ENCODE data around the gene FAAP24. TPM values are rescaled to one million over a fixed set of nuclear protein-coding genes. Genes with fewer than 3 reads are reported as not detected.

FAAP24 gene
- total and polyA plus RNA-seq, 2 experiments from 2014 or later = 1.6 to 2.9 TPM

DNA sequence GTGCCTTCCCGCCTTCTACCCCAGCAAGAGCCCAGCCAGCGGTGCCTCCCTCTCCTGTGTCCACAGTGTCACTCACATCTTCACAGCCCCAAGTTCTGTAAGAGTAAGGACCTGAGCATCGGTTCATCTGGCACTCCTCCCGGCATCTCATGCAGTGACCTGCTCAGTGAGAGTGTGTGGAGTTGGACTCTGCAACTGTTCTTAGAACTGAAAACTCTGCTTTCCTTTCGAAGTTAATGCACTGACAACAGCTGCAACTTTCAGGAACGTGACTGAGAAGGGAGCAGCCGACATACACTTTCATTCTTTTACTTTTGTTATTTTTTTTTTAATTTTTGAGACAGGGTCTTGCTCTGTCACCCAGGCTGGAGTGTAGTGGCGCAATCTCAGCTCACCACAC is 41.5 kb upstream of the FAAP24 start (continued):
- TF ChIP-seq, protein P1, sequence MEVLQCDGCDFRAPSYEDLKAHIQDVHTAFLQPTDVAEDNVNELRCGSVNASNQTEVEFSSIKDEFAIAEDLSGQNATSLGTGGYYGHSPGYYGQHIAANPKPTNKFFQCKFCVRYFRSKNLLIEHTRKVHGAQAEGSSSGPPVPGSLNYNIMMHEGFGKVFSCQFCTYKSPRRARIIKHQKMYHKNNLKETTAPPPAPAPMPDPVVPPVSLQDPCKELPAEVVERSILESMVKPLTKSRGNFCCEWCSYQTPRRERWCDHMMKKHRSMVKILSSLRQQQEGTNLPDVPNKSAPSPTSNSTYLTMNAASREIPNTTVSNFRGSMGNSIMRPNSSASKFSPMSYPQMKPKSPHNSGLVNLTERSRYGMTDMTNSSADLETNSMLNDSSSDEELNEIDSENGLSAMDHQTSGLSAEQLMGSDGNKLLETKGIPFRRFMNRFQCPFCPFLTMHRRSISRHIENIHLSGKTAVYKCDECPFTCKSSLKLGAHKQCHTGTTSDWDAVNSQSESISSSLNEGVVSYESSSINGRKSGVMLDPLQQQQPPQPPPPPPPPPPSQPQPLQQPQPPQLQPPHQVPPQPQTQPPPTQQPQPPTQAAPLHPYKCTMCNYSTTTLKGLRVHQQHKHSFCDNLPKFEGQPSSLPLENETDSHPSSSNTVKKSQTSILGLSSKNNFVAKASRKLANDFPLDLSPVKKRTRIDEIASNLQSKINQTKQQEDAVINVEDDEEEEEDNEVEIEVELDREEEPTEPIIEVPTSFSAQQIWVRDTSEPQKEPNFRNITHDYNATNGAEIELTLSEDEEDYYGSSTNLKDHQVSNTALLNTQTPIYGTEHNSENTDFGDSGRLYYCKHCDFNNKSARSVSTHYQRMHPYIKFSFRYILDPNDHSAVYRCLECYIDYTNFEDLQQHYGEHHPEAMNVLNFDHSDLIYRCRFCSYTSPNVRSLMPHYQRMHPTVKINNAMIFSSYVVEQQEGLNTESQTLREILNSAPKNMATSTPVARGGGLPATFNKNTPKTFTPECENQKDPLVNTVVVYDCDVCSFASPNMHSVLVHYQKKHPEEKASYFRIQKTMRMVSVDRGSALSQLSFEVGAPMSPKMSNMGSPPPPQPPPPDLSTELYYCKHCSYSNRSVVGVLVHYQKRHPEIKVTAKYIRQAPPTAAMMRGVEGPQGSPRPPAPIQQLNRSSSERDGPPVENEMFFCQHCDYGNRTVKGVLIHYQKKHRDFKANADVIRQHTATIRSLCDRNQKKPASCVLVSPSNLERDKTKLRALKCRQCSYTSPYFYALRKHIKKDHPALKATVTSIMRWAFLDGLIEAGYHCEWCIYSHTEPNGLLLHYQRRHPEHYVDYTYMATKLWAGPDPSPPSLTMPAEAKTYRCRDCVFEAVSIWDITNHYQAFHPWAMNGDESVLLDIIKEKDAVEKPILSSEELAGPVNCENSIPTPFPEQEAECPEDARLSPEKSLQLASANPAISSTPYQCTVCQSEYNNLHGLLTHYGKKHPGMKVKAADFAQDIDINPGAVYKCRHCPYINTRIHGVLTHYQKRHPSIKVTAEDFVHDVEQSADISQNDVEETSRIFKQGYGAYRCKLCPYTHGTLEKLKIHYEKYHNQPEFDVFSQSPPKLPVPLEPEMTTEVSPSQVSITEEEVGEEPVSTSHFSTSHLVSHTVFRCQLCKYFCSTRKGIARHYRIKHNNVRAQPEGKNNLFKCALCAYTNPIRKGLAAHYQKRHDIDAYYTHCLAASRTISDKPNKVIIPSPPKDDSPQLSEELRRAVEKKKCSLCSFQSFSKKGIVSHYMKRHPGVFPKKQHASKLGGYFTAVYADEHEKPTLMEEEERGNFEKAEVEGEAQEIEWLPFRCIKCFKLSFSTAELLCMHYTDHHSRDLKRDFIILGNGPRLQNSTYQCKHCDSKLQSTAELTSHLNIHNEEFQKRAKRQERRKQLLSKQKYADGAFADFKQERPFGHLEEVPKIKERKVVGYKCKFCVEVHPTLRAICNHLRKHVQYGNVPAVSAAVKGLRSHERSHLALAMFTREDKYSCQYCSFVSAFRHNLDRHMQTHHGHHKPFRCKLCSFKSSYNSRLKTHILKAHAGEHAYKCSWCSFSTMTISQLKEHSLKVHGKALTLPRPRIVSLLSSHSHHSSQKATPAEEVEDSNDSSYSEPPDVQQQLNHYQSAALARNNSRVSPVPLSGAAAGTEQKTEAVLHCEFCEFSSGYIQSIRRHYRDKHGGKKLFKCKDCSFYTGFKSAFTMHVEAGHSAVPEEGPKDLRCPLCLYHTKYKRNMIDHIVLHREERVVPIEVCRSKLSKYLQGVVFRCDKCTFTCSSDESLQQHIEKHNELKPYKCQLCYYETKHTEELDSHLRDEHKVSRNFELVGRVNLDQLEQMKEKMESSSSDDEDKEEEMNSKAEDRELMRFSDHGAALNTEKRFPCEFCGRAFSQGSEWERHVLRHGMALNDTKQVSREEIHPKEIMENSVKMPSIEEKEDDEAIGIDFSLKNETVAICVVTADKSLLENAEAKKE (CRISPR knock-in tag; IDR thresholded peaks at IDR 0.05) = no peak
- no peak for TF ChIP-seq EZH2phosphoT487 (IDR thresholded peaks at IDR 0.05; ENCODE audit: unreplicated experiment)
- TF ChIP-seq, protein P2, sequence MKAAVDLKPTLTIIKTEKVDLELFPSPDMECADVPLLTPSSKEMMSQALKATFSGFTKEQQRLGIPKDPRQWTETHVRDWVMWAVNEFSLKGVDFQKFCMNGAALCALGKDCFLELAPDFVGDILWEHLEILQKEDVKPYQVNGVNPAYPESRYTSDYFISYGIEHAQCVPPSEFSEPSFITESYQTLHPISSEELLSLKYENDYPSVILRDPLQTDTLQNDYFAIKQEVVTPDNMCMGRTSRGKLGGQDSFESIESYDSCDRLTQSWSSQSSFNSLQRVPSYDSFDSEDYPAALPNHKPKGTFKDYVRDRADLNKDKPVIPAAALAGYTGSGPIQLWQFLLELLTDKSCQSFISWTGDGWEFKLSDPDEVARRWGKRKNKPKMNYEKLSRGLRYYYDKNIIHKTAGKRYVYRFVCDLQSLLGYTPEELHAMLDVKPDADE (IDR thresholded peaks at IDR 0.05) = no peak
- TF ChIP-seq, protein P3, sequence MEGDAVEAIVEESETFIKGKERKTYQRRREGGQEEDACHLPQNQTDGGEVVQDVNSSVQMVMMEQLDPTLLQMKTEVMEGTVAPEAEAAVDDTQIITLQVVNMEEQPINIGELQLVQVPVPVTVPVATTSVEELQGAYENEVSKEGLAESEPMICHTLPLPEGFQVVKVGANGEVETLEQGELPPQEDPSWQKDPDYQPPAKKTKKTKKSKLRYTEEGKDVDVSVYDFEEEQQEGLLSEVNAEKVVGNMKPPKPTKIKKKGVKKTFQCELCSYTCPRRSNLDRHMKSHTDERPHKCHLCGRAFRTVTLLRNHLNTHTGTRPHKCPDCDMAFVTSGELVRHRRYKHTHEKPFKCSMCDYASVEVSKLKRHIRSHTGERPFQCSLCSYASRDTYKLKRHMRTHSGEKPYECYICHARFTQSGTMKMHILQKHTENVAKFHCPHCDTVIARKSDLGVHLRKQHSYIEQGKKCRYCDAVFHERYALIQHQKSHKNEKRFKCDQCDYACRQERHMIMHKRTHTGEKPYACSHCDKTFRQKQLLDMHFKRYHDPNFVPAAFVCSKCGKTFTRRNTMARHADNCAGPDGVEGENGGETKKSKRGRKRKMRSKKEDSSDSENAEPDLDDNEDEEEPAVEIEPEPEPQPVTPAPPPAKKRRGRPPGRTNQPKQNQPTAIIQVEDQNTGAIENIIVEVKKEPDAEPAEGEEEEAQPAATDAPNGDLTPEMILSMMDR (conservative IDR thresholded peaks at IDR 0.05; ENCODE audit: low read depth in 2 of 2) = no peak

DNA sequence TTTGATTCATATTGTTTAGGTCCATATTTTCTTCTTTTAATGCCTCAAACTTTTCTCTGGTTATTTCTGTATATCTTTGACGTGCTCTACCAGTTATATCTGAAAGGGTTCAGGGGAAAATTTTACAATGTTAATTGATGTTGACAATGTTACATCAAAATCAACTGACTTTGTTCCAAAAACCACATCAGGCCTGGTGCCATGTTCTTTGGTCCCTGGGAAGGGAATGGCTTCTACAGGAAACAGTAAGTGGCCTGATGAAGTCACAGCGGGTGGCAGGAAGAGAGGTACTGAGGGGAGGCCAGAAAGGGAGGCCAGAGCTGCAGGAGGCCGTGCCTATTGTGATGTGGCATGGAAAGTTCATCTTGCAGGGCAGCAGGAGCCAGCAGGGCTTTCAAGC is 38.5 kb upstream of the FAAP24 start:
- H3K27ac Mint-ChIP-seq = no peak overlapping the region
- no peaks in the 10 kb centered on the region for H3K9me3 Mint-ChIP-seq
- DNase-seq (ENCODE audit: low spot score) (no peak), ATAC-seq (no peak)
- no peaks in the 10 kb centered on the region for H3K9me2 ChIP-seq (ENCODE audit: insufficient read depth)
- no peaks in the 10 kb centered on the region for H4K20me1 ChIP-seq (replicated peaks; ENCODE audit: insufficient read depth)
- no peak overlapping the region for H2AFZ ChIP-seq
- no peaks in the 10 kb centered on the region for H3K36me3 ChIP-seq (ENCODE audit: insufficient read depth)
- H3K79me2 ChIP-seq (replicated peaks; ENCODE audit: insufficient read depth) = no peaks in the 10 kb centered on the region
- no peaks in the 10 kb centered on the region for H3F3A ChIP-seq (replicated peaks; ENCODE audit: low read depth)
- H3K4me2 ChIP-seq = no peak overlapping the region
- peaks cover 6% of the 10 kb centered on the region for H3K27me3 Mint-ChIP-seq (ENCODE audit: insufficient read depth, low read depth, poor library complexity)
- H3K4me1 Mint-ChIP-seq = no peaks in the 10 kb centered on the region; the same call in 2 of the 3 replicates
- no peak overlapping the region for H3K4me3 Mint-ChIP-seq
- H3K4me3 ChIP-seq = no peak overlapping the region
- no peaks in the 10 kb centered on the region for H3K4me1 ChIP-seq (ENCODE audit: insufficient read depth)
- H3K27ac ChIP-seq (ENCODE audit: low read depth) = no peak overlapping the region
- peaks cover 48% of the 10 kb centered on the region for H3K36me3 Mint-ChIP-seq (ENCODE audit: low read depth)
- no peaks in the 10 kb centered on the region for H3K27me3 ChIP-seq (ENCODE audit: insufficient read depth)
- TF ChIP-seq, protein P3 (conservative IDR thresholded peaks at IDR 0.05; ENCODE audit: low read depth in 2 of 2) = no peak
- TF ChIP-seq, protein P4, sequence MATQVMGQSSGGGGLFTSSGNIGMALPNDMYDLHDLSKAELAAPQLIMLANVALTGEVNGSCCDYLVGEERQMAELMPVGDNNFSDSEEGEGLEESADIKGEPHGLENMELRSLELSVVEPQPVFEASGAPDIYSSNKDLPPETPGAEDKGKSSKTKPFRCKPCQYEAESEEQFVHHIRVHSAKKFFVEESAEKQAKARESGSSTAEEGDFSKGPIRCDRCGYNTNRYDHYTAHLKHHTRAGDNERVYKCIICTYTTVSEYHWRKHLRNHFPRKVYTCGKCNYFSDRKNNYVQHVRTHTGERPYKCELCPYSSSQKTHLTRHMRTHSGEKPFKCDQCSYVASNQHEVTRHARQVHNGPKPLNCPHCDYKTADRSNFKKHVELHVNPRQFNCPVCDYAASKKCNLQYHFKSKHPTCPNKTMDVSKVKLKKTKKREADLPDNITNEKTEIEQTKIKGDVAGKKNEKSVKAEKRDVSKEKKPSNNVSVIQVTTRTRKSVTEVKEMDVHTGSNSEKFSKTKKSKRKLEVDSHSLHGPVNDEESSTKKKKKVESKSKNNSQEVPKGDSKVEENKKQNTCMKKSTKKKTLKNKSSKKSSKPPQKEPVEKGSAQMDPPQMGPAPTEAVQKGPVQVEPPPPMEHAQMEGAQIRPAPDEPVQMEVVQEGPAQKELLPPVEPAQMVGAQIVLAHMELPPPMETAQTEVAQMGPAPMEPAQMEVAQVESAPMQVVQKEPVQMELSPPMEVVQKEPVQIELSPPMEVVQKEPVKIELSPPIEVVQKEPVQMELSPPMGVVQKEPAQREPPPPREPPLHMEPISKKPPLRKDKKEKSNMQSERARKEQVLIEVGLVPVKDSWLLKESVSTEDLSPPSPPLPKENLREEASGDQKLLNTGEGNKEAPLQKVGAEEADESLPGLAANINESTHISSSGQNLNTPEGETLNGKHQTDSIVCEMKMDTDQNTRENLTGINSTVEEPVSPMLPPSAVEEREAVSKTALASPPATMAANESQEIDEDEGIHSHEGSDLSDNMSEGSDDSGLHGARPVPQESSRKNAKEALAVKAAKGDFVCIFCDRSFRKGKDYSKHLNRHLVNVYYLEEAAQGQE (IDR thresholded peaks at IDR 0.05; ENCODE audit: unreplicated experiment) = no peak
- TF ChIP-seq STAT1 (IDR thresholded peaks at IDR 0.05; ENCODE audit: unreplicated experiment) (no peak), POLR2AphosphoS5 (IDR thresholded peaks at IDR 0.05; ENCODE audit: low read depth) (no peak), NANOG (IDR thresholded peaks at IDR 0.05; ENCODE audit: borderline replicate concordance) (no peak), EZH2phosphoT487 (IDR thresholded peaks at IDR 0.05; ENCODE audit: unreplicated experiment) (no peak), ZNF114 (CRISPR knock-in tag; IDR thresholded peaks at IDR 0.05) (no peak), JUNB (IDR thresholded peaks at IDR 0.05; ENCODE audit: unreplicated experiment) (no peak)
